Prostate gland (tissue), 2 donors: ENCODE data around the gene CHURC1. TPM values are rescaled to one million over a fixed set of nuclear protein-coding genes. Genes with fewer than 3 reads are reported as not detected.

Source experiments
- DNase-seq: peaks from one replicate; pipeline ENCODE4 v3.0.0-alpha.2; 2019; ENCODE audit warnings: low spot score
- H3K27ac ChIP-seq, 2 donors: fragments of 200-600 bp; sonication (generic); 2 replicates each; pipeline ENCODE4 v1.5.1; 2017 to 2019
- H3K27me3 ChIP-seq: fragments of 200-600 bp; sonication (generic); replicated peaks from 2 replicates; pipeline ENCODE4 v1.5.1; 2019; ENCODE audit not compliant: insufficient read depth
- H3K36me3 ChIP-seq, 2 donors: fragments of 200-600 bp; sonication (generic); 1 replicate in 1 of 2; 2 replicates in 1 of 2; pipeline versions ENCODE4 v1.5.1 to v1.8.1; 2017 to 2019
- H3K4me1 ChIP-seq: fragments of 200-600 bp; sonication (generic); replicated peaks from 2 replicates; pipeline ENCODE4 v1.5.1; 2019
- H3K4me3 ChIP-seq, 2 donors: fragments of 200-600 bp; sonication (generic); 2 replicates each; pipeline ENCODE4 v1.5.1; 2017 to 2019
- H3K9me3 ChIP-seq: fragments of 200-600 bp; sonication (generic); 2 replicates; pipeline ENCODE4 v1.5.1; 2017
- POLR2A ChIP-seq: fragments of 450-650 bp; IDR thresholded peaks from one replicate; pipeline ENCODE4 v1.6.1; 2016; ENCODE audit warnings: antibody characterized with exemption, mild to moderate bottlenecking
- POLR2AphosphoS5 ChIP-seq: sonication (generic); formaldehyde crosslinking; IDR thresholded peaks from one replicate; pipeline ENCODE4 v1.6.1; 2017; ENCODE audit warnings: antibody characterized with exemption
- WGBS: methylation state at CpG from one replicate; pipeline ENCODE4 v1.1.5; 2018; 5-methylcytosine and 5-hydroxymethylcytosine counted together
- intact Hi-C: fragments of 100-400 bp; cut with DNase I; formaldehyde crosslinking; loops from one replicate; pipeline ENCODE4 v1.14.2; 2022
- total RNA-seq, 2 donors: library from RNA; depleted of rRNA; stranded (reverse); fragments of >200 nt; gene quantifications; one replicate each; pipeline ENCODE4 v1.1.0, GENCODE V29; 2016
- TF ChIP-seq, protein P1 (sequence below), 4 experiments: fragments of 200-600 bp in 2 of 4; fragments of 450-650 bp in 2 of 4; sonication (generic) in 2 of 4; IDR thresholded peaks; 1 replicate in 3 of 4; 2 replicates in 1 of 4; pipeline ENCODE4 v1.5.1; 2016 to 2019; ENCODE audit warnings: antibody characterized with exemption in 4 of 4, mild to moderate bottlenecking in 2 of 4, moderate library complexity in 2 of 4

Gene CHURC1
- total RNA-seq, 2 donors from 2014 or later, result 47.8 to 49.2 TPM

DNA sequence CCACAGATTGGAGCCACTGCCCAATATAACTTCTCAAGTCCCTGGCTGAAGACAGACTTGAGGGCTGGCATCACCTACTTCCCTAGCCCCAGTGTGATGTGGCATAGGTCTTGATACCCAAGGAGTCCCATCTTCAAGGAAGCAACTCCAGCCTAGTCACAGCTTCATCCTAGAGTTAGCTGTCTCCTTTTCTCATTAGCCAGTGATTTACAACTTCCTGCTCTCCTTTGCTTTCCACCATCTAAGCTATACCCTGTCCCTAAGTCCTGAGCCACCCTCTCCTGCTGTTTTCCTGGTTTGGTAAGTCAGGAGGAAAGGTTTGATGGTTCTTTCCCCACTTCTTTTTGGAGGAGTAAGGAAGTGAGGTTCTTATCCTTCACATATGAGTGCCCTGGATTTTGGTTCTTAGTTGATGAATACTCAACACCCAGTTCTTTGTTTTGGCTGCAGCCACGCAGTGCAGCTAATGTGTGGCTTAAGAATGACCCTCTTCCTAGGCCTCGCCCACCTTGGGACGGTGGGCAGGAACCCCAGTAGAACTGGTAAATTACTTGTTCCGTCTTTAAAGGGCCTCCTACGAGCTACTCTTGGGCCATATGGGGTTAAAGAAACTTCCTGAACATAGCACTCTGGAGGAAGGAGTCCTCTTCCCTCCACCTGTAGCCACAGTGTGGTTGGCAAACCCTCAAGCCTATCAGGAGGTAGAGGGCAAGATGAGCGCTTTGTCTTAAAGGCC is 32.2 kb downstream of the CHURC1 start:
- TF ChIP-seq POLR2A (no peak), POLR2AphosphoS5 (no peak)
- TF ChIP-seq, protein P1, sequence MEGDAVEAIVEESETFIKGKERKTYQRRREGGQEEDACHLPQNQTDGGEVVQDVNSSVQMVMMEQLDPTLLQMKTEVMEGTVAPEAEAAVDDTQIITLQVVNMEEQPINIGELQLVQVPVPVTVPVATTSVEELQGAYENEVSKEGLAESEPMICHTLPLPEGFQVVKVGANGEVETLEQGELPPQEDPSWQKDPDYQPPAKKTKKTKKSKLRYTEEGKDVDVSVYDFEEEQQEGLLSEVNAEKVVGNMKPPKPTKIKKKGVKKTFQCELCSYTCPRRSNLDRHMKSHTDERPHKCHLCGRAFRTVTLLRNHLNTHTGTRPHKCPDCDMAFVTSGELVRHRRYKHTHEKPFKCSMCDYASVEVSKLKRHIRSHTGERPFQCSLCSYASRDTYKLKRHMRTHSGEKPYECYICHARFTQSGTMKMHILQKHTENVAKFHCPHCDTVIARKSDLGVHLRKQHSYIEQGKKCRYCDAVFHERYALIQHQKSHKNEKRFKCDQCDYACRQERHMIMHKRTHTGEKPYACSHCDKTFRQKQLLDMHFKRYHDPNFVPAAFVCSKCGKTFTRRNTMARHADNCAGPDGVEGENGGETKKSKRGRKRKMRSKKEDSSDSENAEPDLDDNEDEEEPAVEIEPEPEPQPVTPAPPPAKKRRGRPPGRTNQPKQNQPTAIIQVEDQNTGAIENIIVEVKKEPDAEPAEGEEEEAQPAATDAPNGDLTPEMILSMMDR (IDR thresholded peaks at IDR 0.05), result no peak
- WGBS, result 87% methylated on average over 6 of the region's 6 CpGs
- no peaks in the 10 kb centered on the region for H3K9me3 ChIP-seq
- no peak overlapping the region for H3K4me3 ChIP-seq
- H3K27ac ChIP-seq, result no peak overlapping the region
- no peak for DNase-seq
- intact Hi-C loops, result no loop called here
- no peaks in the 10 kb centered on the region for H3K27me3 ChIP-seq
- no peaks in the 10 kb centered on the region for H3K4me1 ChIP-seq
- no peaks in the 10 kb centered on the region for H3K36me3 ChIP-seq

DNA sequence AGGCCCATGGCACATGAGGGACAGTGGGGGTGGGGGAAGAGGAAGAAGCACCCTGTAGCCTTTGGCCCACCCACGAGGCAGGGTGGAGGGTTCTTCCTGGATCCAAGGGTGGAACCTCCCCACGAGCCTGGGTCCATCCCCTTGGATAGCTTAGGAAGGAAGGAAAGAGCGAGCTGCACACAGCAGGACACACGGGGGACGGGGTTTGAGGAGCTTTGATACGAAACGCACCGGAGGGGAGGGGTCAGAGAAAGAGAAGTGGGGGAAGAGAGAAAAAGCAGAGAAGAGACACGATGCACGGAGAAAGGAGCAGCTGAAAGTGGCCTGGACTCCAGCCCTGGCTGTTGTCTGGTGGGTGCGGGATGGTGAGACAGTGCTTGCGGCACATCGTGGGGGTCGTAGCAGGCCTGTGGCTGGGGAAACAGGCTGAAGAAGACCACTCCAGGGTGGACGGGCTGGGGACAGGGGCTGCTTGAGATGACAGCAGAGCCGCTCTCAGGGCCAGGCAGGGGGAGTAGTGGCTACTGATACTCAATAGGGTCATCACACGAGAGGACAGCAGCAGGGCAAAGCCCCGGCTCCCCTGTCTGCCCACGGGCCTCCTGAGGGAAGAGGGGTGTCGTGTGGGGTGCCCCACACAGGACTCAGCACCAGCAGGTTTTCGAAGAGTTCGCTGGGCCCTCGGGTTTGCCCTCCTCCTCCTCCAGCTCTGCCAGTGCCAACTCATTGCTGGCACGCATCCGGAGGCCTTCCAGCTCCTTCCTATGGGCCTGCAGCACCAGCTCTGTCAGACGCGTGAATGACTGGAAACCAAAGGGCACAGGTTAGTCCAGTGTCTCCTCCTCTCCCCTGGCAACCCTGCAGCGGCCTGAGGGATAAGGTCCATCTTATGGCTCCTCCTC is 33.7 kb downstream of the CHURC1 start:
- H3K27ac ChIP-seq, result no peak overlapping the region

DNA sequence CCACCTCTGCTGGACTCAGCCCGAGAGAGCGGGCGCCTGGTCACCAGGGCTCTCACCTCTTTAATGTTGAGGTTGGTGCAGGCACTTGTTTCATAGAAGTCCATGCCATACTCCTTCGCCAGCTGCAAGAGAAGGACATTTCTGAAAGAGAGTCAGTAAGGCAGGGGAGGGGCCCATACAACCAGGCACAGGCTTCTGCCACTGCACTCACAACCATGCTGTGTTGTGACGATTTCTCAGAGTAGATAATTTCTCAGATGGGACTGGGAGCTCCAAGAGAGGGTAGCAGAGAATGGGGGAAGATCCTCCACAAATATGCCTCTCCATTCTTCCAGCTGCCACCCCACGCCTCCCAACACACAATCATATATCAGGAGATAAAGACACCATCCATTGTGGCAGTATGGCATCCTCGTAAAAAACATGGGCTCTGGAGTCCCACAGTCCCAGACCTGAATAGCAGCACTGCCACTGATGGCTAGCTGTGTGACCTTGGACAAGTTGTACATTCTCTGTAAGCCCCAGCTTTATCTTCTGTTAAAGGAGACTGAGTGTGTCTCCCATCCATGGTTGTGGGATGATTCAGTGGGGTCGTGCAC is 34.5 kb downstream of the CHURC1 start:
- DNase-seq, result no peak
- intact Hi-C loops, result no loop called here

More for the DNA sequence above, 33.7 kb downstream of the CHURC1 start:
- intact Hi-C loops, result no loop called here
- TF ChIP-seq POLR2A, result no peak
- TF ChIP-seq, protein P1 (IDR thresholded peaks at IDR 0.05), result no peak
- no peak for TF ChIP-seq POLR2AphosphoS5
- no peak for DNase-seq
- Histone ChIP-seq H3K36me3 (peaks cover 0 to 3% of the 10 kb centered on the region in 2 donors), H3K27me3 (no peaks in the 10 kb centered on the region), H3K9me3 (no peaks in the 10 kb centered on the region), H3K4me3 (no peak overlapping the region), H3K4me1 (no peaks in the 10 kb centered on the region)
- 86% methylated on average over 26 of the region's 28 CpGs for WGBS

DNA sequence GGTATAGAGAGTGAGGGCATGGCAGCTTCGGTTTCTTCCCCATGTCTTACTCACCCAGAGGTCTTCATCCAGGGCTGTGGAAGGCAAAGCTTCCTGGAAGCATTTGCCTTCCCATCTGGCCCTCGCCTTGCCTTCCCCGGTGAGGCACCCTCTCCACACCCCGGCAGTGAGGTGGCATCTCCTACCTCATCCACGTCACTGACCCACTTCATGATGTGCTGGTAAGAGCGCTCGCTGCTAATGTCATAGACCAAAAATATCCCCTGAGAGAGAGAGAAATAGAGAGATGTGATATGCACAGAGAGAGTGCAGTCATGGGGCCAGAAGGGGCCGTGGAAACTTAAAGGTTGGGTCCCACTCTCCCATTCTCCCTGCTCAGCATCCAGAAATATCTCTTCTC is 36.6 kb downstream of the CHURC1 start:
- 96% methylated on average over 8 of the region's 8 CpGs for WGBS
- Histone ChIP-seq H3K4me3 (no peak overlapping the region), H3K4me1 (no peaks in the 10 kb centered on the region), H3K27ac (no peak overlapping the region), H3K36me3 (peaks cover 0 to 3% of the 10 kb centered on the region in 2 donors), H3K27me3 (no peaks in the 10 kb centered on the region), H3K9me3 (no peaks in the 10 kb centered on the region)
- no peak for DNase-seq
- intact Hi-C loops, result no loop called here
- TF ChIP-seq POLR2AphosphoS5 (no peak), POLR2A (no peak)
- TF ChIP-seq, protein P1 (IDR thresholded peaks at IDR 0.05), result no peak

More for the DNA sequence above, 34.5 kb downstream of the CHURC1 start:
- 89% methylated on average over 8 of the region's 8 CpGs for WGBS
- TF ChIP-seq POLR2AphosphoS5 (no peak), POLR2A (no peak)
- TF ChIP-seq, protein P1 (IDR thresholded peaks at IDR 0.05), result no peak
- Histone ChIP-seq H3K4me1 (no peaks in the 10 kb centered on the region), H3K27ac (no peak overlapping the region), H3K4me3 (no peak overlapping the region), H3K27me3 (no peaks in the 10 kb centered on the region), H3K9me3 (no peaks in the 10 kb centered on the region), H3K36me3 (peaks cover 0 to 3% of the 10 kb centered on the region in 2 donors)
